ENCODE data around the gene ZNF483.
"Not testable (repeated sequence)": the region's sequence is repeated elsewhere in the genome, so short reads cannot be mapped to it uniquely, and the experiment has no call there.

The ZNF483 gene

DNA sequence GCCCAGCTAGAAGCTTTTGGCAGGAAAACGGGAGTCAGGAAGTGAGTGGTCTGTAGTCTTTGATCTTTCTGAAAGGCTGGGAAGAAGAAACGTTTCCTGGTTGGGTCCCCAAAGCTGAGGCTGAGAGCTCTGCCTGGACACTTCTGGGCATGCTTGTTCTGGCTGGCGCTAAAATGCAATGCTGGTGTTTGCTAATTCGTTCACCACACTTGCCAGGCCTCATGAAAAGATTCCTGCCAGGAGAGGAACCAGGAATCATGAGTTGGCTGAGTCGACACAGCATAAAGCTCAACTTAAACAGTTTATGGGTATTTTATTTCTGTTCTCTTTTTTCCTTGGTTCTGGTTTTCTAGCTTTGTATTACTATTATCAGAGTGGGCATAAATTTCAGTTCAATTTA lies 85.2 kb downstream of the ZNF483 start:
- DNase-seq (ENCODE audit: low read depth in 4 of 4, low spot score in 1 of 4) = no peak

DNA sequence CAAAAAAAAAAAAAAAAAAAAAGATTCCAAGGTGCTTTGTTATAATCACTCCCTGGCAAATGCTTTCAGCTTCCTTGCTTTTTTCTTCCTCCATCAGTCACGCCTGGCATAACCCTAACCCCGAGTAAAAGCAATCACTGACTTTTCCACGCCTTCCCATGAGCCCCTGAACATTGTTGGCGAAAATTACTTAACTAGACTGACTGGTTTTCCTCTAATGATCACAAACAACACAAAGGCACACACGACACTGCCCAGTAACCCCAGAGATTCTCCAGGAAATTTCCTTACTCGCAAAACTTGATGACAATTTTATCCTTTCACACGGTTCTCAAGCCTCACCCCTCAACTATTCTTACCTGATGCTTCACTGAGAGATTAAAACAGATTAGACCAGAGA lies 85.9 kb downstream of the ZNF483 start:
- DNase-seq (ENCODE audit: low read depth in 4 of 4, low spot score in 1 of 4) = no peak

DNA sequence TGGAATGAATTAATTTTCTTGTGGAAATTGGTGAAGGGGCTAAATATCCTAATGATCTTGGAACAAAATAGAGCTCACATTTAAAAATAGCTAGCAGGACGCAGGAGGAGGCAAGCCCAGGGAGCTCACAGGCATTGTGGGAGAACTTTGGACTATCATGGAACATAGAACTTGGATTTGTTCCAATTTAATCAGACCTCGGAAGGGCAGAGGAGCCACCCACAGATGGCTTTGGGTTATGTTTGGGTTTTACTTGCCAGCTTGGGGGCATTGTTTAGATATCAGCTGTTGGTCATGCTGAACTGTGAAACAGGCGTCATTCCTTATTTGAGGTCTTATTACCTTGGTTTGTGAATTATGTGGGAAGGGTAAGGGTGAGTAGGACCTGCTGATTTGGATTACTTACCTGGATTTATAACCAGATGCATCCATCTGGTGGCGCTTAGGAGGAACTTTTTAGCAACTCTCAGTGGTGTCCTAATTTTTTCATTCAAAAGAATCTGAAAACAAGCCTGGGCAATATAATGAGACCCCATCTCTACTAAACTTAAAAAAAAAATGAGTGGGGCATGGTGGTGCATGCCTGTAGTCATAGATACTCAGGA lies 88.6 kb downstream of the ZNF483 start:
- DNase-seq (ENCODE audit: low read depth in 4 of 4, low spot score in 1 of 4) = no peak

DNA sequence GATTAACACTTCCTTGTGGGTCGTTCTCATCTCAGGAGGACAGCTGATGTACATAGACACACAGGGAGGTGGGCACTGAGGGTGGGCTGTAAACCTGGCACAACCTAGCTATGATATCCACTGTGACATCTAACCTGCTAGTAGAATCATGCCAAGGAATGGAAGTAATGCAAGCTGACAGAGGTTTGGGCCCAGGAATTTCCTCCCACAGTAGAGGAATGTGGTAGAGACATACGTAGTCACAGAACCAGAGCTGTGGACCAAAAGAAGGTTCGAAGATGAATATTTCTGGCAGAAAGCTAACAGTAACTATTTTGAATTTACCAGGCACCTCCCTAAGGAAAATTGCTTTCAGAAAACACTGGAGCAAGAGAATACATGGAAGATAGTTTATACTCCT lies 90.9 kb downstream of the ZNF483 start:
- DNase-seq (ENCODE audit: low read depth in 4 of 4, low spot score in 1 of 4) = no peak

DNA sequence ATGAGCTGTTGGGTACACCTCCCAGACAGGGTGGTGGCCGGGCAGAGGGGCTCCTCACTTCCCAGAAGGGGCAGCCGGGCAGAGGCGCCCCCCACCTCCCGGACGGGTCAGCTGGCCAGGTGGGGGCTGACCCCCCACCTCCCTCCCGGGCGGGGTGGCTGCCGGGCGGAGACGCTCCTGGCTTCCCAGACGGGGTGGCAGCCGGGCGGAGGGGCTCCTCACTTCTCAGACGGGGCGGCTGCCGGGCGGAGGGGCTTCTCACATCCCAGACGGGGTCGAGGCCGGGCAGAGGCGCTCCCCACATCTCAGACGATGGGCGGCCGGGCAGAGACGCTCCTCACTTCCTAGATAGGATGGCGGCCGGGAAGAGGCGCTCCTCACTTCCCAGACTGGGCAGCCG lies 92.4 kb downstream of the ZNF483 start:
- DNase-seq (ENCODE audit: low read depth in 4 of 4, low spot score in 1 of 4) = not testable (repeated sequence)

DNA sequence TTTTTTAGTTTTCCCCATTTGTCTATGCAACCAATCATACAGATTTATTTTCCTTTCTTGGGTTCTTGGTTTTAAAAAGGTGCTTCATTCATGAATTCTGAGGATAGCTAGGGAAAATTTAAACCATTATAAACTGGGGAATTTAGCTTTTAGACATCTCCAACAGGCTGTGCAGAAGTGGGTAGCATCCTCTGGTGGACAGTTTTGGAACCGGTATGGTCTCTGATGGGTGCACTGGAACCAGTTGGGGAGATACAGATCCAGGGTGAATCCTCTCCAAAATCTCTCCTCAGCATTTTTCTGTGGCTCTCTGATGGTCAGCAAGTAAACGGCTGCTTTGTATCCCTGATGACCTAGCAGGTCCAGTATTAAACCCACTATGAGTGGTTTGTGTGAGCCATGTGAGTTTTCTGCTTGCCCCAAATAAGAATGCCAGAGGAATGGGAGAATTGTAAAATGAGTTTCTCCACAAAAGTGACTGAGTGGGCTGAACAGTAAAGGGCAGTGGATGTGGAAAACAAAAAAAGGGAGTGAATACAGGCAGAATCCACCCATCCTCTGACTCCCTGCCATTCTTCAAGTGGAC lies 97.0 kb downstream of the ZNF483 start:
- no peak for DNase-seq (ENCODE audit: low read depth in 4 of 4, low spot score in 1 of 4)

DNA sequence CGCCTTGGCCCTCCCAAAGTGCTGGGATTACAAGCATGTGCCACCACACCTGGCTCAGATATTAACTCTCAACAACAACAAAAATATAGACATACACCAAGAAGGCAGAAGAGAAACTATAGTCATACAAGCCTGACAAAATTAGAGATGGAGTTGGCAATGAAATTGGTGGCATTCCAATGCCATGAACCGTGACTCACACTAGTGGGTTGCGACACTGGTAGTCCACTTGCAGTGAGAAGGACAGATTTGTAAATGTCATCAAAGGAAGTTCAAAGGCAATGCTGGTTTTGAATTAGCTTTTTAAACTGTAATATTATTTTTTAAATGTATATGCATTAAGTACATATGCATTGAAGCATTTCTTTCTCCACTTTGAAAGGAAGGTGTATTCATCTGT lies 97.6 kb downstream of the ZNF483 start:
- no peak for DNase-seq (ENCODE audit: low read depth in 4 of 4, low spot score in 1 of 4)
